H1 (cell line): ENCODE measurements around the gene FKBP8.

Experiments used
- CHD1 ChIP-seq: IDR thresholded peaks from 2 replicates; pipeline ENCODE4 v1.6.1; 2012; ENCODE audit warnings: low read depth, low read length, improper control_type of control experiment
- CTCF ChIP-seq, 3 experiments: IDR thresholded peaks; 1 replicate in 2 of 3; 2 replicates in 1 of 3; pipeline versions ENCODE4 v1.5.1 to v1.6.1; 2011; ENCODE audit warnings: low read length in 3 of 3, mild to moderate bottlenecking in 3 of 3, inconsistent platforms in 2 of 3, low read depth in 1 of 3, moderate library complexity in 1 of 3; ENCODE audit not compliant: insufficient read depth in 1 of 3; ENCODE audit errors: control extremely low read depth in 1 of 3
- EZH2 ChIP-seq: fragments of 200-600 bp; sonication (generic); IDR thresholded peaks from 2 replicates; pipeline ENCODE4 v1.7.1; 2012; ENCODE audit warnings: low read depth, mild to moderate bottlenecking, moderate library complexity, low read length, inconsistent platforms; ENCODE audit not compliant: severe bottlenecking
- PHF8 ChIP-seq: fragments of 200-600 bp; sonication (generic); conservative IDR thresholded peaks from 2 replicates; pipeline ENCODE4 v1.7.1; 2012; ENCODE audit warnings: low read depth, mild to moderate bottlenecking, inconsistent platforms, low read length, moderate library complexity
- POLR2AphosphoS5 ChIP-seq: IDR thresholded peaks from 2 replicates; pipeline ENCODE4 v1.6.1; 2011; ENCODE audit warnings: low read depth, low read length
- TF ChIP-seq, protein P1 (sequence below): IDR thresholded peaks from 2 replicates; pipeline ENCODE4 v1.6.1; 2012; ENCODE audit warnings: low read length, inconsistent platforms

- TF ChIP-seq CHD1 (no peak), EZH2 (no peak), POLR2AphosphoS5 (no peak), PHF8 (no peak), CTCF (IDR thresholded peaks at IDR 0.05; ENCODE audit: control extremely low read depth in 1 of 3, insufficient read depth in 1 of 3, low read depth in 1 of 3, low read length in 3 of 3) (peak in 1 of 3 experiments; percentile 14; a peak in 1 of 4 replicates)
- TF ChIP-seq, protein P1, sequence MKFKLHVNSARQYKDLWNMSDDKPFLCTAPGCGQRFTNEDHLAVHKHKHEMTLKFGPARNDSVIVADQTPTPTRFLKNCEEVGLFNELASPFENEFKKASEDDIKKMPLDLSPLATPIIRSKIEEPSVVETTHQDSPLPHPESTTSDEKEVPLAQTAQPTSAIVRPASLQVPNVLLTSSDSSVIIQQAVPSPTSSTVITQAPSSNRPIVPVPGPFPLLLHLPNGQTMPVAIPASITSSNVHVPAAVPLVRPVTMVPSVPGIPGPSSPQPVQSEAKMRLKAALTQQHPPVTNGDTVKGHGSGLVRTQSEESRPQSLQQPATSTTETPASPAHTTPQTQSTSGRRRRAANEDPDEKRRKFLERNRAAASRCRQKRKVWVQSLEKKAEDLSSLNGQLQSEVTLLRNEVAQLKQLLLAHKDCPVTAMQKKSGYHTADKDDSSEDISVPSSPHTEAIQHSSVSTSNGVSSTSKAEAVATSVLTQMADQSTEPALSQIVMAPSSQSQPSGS = no peak
Measured at GRCh38 chr19:18496167-18496979, 47.0 kb downstream of the FKBP8 start.
